Measurements from ENCODE around the gene PALM. TPM values are rescaled to one million over a fixed set of nuclear protein-coding genes. Genes with fewer than 3 reads are reported as not detected.
"Not testable (repeated sequence)": the region's sequence is repeated elsewhere in the genome, so short reads cannot be mapped to it uniquely, and the experiment has no call there.

Gene PALM
- 29.2 TPM for polyA plus RNA-seq
- long read RNA-seq, donor 1, partial matches to known transcripts = 6 of 6 reads
- long read RNA-seq, donor 1, other reads (novel, unspliced or antisense) = 0 of 6 reads
- long read RNA-seq, donor 2, partial matches to known transcripts = 0 of 6 reads
- long read RNA-seq, donor 2, other reads (novel, unspliced or antisense) = 0 of 6 reads
- long read RNA-seq, donor 3 = 0 reads
- long read RNA-seq, donor 4 = 0 reads
- long read RNA-seq, donor 5, partial matches to known transcripts = 0 of 4 reads
- long read RNA-seq, donor 5, other reads (novel, unspliced or antisense) = 0 of 4 reads
- long read RNA-seq, donor 6, partial matches to known transcripts = 0 of 5 reads
- long read RNA-seq, donor 6, other reads (novel, unspliced or antisense) = 0 of 5 reads
- long read RNA-seq, donor 7, partial matches to known transcripts = 0 of 5 reads
- long read RNA-seq, donor 7, other reads (novel, unspliced or antisense) = 0 of 5 reads
- long read RNA-seq, donor 8, partial matches to known transcripts = 0 of 5 reads
- long read RNA-seq, donor 8, other reads (novel, unspliced or antisense) = 0 of 5 reads
- long read RNA-seq, donor 9, partial matches to known transcripts = 0 of 6 reads
- long read RNA-seq, donor 9, other reads (novel, unspliced or antisense) = 0 of 6 reads
- long read RNA-seq, donor 10, partial matches to known transcripts = 0 of 5 reads
- long read RNA-seq, donor 10, other reads (novel, unspliced or antisense) = 0 of 5 reads
- long read RNA-seq, donor 11, partial matches to known transcripts = 0 of 5 reads
- long read RNA-seq, donor 11, other reads (novel, unspliced or antisense) = 0 of 5 reads

DNA sequence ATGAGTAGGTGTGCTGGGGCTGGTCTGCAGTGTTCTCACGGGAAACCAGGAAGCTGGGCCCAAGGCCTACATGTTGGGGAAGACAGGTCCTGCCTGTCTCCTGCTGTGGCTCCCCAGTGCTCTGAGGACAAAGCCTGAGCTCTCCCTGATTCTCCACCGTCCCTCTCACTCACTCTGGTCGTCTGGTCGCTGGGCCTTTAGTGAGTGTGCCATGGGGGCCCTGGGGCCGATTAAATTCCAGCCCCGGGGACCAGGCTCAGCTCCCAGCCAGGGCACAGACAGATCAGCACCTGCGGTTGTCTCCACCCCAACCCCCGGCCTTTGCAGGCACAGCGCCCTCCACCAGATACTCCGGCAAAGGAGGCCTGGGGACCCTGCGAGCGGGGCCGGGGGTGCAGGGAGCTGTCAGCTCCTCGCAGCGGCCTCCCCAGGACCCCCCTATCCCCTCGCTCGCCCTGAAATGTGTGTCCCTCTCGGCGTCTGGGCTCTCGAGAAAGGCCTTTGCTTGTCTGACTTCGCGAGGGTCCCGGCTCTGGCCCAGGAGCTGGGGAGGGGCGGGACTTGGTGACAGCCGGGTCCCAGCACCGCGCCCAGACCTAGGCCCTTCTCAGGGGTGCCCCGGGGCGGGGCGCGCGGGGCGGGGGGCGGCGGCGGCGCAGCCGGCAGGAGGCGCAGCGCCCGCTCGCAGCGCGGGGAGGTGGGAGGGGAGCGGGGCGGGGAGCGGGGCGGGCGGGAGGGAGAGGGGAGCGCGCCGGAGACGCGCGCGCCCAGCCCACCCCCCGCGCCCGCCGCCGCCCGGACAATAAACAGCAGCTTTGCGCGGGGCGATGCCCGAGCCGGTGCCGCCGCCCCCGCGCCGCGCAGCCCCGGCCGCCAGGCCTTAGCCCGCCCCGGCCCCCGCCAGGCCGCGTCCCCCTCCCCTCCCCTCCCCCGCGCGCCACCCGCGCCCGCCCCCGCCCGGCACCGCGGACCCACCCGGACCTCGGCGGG lies at the start of gene PALM:
Gene PALM (plus strand): TSS at position 782 of the 990 bp plus-strand sequence. CDS start 212 bp downstream, outside the sequence.
- H3K27me3 ChIP-seq (ENCODE audit: control insufficient read depth, insufficient read depth, low read length) = peaks cover 4% of the 10 kb centered on the region
- peaks cover 7% of the 10 kb centered on the region for H3K9me3 ChIP-seq (ENCODE audit: control insufficient read depth, low read depth, low read length)
- peak within 1 kb of the TSS; percentile 61 for H3K4me3 ChIP-seq (ENCODE audit: low read length)
- peak within 1 kb of the TSS; percentile 40 for H3K27ac ChIP-seq (ENCODE audit: low read length)
- no peaks in the 10 kb centered on the region for H3K36me3 ChIP-seq (ENCODE audit: control insufficient read depth, insufficient read depth, low read length)
- WGBS (ENCODE audit: insufficient coverage, low lambda C conversion rate) = no CpG with 5 or more reads among the region's 93 CpGs
- peaks cover 23% of the 10 kb centered on the region for H3K4me1 ChIP-seq (ENCODE audit: control insufficient read depth, insufficient read depth, low read length)
- DNase-seq = peak in 1 of 2 donors; percentile 32

DNA sequence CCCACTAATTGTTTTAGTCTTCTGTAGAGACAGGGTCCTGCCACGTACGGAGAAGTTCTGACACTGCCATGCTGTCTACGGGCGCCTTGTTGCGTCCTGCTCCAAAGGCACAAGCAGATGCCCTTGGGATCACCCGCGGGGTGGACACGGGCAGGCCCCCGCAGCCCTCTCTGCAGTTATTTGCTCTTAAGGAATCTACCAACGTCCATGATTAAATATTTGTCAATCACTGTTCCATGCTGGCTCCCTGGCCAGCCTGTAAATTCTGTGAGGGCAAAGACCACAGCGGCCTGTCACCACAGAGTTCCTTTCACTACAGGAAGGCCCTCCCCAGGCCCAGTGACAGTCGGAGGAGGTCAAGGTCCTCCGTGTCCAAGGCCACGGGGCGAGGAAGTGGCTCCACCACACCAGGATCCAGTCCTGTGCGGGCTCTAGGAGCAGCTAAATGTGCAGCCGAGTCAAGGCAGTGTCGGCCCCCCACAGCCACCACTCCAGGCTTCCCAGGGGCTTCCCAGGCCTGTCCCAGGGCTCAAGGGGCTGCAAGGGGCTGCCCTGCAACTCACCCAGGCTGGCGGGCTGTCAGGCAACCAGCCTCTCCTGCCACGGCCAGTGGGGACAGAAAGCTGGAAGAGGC lies 47.8 kb upstream of the PALM start:
- H3K27me3 ChIP-seq (ENCODE audit: control insufficient read depth, insufficient read depth, low read length) = no peaks in the 10 kb centered on the region
- peaks cover 13% of the 10 kb centered on the region for H3K36me3 ChIP-seq (ENCODE audit: control insufficient read depth, insufficient read depth, low read length)
- H3K4me1 ChIP-seq (ENCODE audit: control insufficient read depth, insufficient read depth, low read length) = peaks cover 63% of the 10 kb centered on the region
- no CpG with 5 or more reads among the region's 20 CpGs for WGBS (ENCODE audit: insufficient coverage, low lambda C conversion rate)
- H3K9me3 ChIP-seq (ENCODE audit: control insufficient read depth, low read depth, low read length) = peaks cover 16% of the 10 kb centered on the region
- H3K4me3 ChIP-seq (ENCODE audit: low read length) = peak overlapping the region; percentile 64
- H3K27ac ChIP-seq (ENCODE audit: low read length) = peak overlapping the region; percentile 95
- DNase-seq = peak; percentile 79 to 90

GRCh38 chr19:661427-662196 lies 47.1 kb upstream of the PALM start:
- DNase-seq = peak in 1 of 2 donors; percentile 59
- Histone ChIP-seq H3K36me3 (ENCODE audit: control insufficient read depth, insufficient read depth, low read length) (peaks cover 13% of the 10 kb centered on the region), H3K27ac (ENCODE audit: low read length) (peak overlapping the region; percentile 95), H3K4me1 (ENCODE audit: control insufficient read depth, insufficient read depth, low read length) (peaks cover 63% of the 10 kb centered on the region), H3K27me3 (ENCODE audit: control insufficient read depth, insufficient read depth, low read length) (no peaks in the 10 kb centered on the region), H3K9me3 (ENCODE audit: control insufficient read depth, low read depth, low read length) (peaks cover 16% of the 10 kb centered on the region), H3K4me3 (ENCODE audit: low read length) (peak overlapping the region; percentile 64)
- 0% methylated on average over 3 of the region's 31 CpGs for WGBS (ENCODE audit: insufficient coverage, low lambda C conversion rate)

GRCh38 chr19:662207-662961 lies 46.4 kb upstream of the PALM start:
- peak; percentile 74 to 83 for DNase-seq
- peaks cover 58% of the 10 kb centered on the region for H3K4me1 ChIP-seq (ENCODE audit: control insufficient read depth, insufficient read depth, low read length)
- WGBS (ENCODE audit: insufficient coverage, low lambda C conversion rate) = no CpG with 5 or more reads among the region's 81 CpGs
- no peaks in the 10 kb centered on the region for H3K27me3 ChIP-seq (ENCODE audit: control insufficient read depth, insufficient read depth, low read length)
- H3K9me3 ChIP-seq (ENCODE audit: control insufficient read depth, low read depth, low read length) = peaks cover 20% of the 10 kb centered on the region
- H3K27ac ChIP-seq (ENCODE audit: low read length) = peak overlapping the region; percentile 95
- H3K4me3 ChIP-seq (ENCODE audit: low read length) = peak overlapping the region; percentile 64
- H3K36me3 ChIP-seq (ENCODE audit: control insufficient read depth, insufficient read depth, low read length) = peaks cover 8% of the 10 kb centered on the region

GRCh38 chr19:662962-663681 lies 45.6 kb upstream of the PALM start, which contains the start of gene RNF126:
TSS of gene RNF126 (minus strand) at chr19:663214. CDS start at chr19:663121, 93 bp downstream.
- WGBS (ENCODE audit: insufficient coverage, low lambda C conversion rate) = no CpG with 5 or more reads among the region's 97 CpGs
- Histone ChIP-seq H3K36me3 (ENCODE audit: control insufficient read depth, insufficient read depth, low read length) (peaks cover 3% of the 10 kb centered on the region), H3K27me3 (ENCODE audit: control insufficient read depth, insufficient read depth, low read length) (no peaks in the 10 kb centered on the region), H3K4me1 (ENCODE audit: control insufficient read depth, insufficient read depth, low read length) (peaks cover 52% of the 10 kb centered on the region), H3K27ac (ENCODE audit: low read length) (peak within 1 kb of the TSS; percentile 99), H3K9me3 (ENCODE audit: control insufficient read depth, low read depth, low read length) (peaks cover 27% of the 10 kb centered on the region), H3K4me3 (ENCODE audit: low read length) (peak within 1 kb of the TSS; percentile 67)
- peak; percentile 85 to 91 for DNase-seq

GRCh38 chr19:663682-664117 lies 45.0 kb upstream of the PALM start:
- Histone ChIP-seq H3K27me3 (ENCODE audit: control insufficient read depth, insufficient read depth, low read length) (no peaks in the 10 kb centered on the region), H3K4me1 (ENCODE audit: control insufficient read depth, insufficient read depth, low read length) (peaks cover 46% of the 10 kb centered on the region), H3K9me3 (ENCODE audit: control insufficient read depth, low read depth, low read length) (peaks cover 23% of the 10 kb centered on the region), H3K36me3 (ENCODE audit: control insufficient read depth, insufficient read depth, low read length) (no peaks in the 10 kb centered on the region), H3K4me3 (ENCODE audit: low read length) (peak overlapping the region; percentile 67), H3K27ac (ENCODE audit: low read length) (peak overlapping the region; percentile 99)
- no CpG with 5 or more reads among the region's 18 CpGs for WGBS (ENCODE audit: insufficient coverage, low lambda C conversion rate)
- peak in 1 of 2 donors; percentile 33 for DNase-seq

- peaks cover 22% of the 10 kb centered on the region for H3K9me3 ChIP-seq (ENCODE audit: control insufficient read depth, low read depth, low read length)
- peak; percentile 66 to 76 for DNase-seq
- WGBS (ENCODE audit: insufficient coverage, low lambda C conversion rate) = no CpG with 5 or more reads among the region's 24 CpGs
- no peak overlapping the region for H3K27ac ChIP-seq (ENCODE audit: low read length)
- no peak overlapping the region for H3K4me3 ChIP-seq (ENCODE audit: low read length)
- no peaks in the 10 kb centered on the region for H3K27me3 ChIP-seq (ENCODE audit: control insufficient read depth, insufficient read depth, low read length)
- peaks cover 33% of the 10 kb centered on the region for H3K4me1 ChIP-seq (ENCODE audit: control insufficient read depth, insufficient read depth, low read length)
- H3K36me3 ChIP-seq (ENCODE audit: control insufficient read depth, insufficient read depth, low read length) = no peaks in the 10 kb centered on the region
Measured at GRCh38 chr19:664913-665443, 43.8 kb upstream of the PALM start.

DNA sequence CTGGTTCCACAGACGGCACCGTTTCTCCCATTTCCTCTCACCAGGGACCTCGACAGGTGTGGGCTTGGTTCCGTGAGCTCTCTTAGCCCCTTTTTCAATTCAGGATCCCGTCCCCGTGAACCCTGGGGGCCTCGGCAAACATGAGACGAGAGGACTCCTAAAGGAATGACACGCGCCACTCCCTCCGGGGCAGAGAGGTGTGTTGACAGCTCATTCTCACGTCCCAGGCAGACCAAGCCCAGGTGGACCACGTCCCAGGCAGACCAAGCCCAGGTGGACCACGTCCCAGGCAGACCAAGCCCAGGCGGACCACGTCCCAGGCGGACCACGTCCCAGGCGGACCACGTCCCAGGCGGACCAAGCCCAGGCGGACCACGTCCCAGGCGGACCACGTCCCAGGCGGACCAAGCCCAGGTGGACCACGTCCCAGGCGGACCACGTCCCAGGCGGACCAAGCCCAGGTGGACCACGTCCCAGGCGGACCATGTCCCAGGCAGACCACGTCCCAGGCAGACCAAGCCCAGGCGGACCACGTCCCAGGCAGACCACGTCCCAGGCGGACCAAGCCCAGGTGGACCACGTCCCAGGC lies 41.7 kb upstream of the PALM start:
- Histone ChIP-seq H3K4me1 (ENCODE audit: control insufficient read depth, insufficient read depth, low read length) (peaks cover 18% of the 10 kb centered on the region), H3K9me3 (ENCODE audit: control insufficient read depth, low read depth, low read length) (peaks cover 19% of the 10 kb centered on the region)
- no CpG with 5 or more reads among the region's 38 CpGs for WGBS (ENCODE audit: insufficient coverage, low lambda C conversion rate)
- H3K36me3 ChIP-seq (ENCODE audit: control insufficient read depth, insufficient read depth, low read length); H3K4me3 ChIP-seq (ENCODE audit: low read length); H3K27ac ChIP-seq (ENCODE audit: low read length); DNase-seq; H3K27me3 ChIP-seq (ENCODE audit: control insufficient read depth, insufficient read depth, low read length): not testable (repeated sequence)
